H9 (cell line): ENCODE results near the gene FHOD3. TPM values are rescaled to one million over a fixed set of nuclear protein-coding genes. Genes with fewer than 3 reads are reported as not detected.

ENCODE experiments used
- DNase-seq: peaks from one replicate; pipeline ENCODE4 v3.0.0-alpha.2; 2017
- H2AFZ ChIP-seq: one replicate; pipeline ENCODE4 v1.6.1; 2013; ENCODE audit warnings: mild to moderate bottlenecking, low read length, control low read depth, moderate library complexity
- H2AK5ac ChIP-seq: 2 replicates; pipeline ENCODE4 v1.6.1; 2013; ENCODE audit warnings: low read length, control low read depth, mixed read lengths; ENCODE audit not compliant: insufficient read length
- H2BK120ac ChIP-seq: one replicate; pipeline ENCODE4 v1.6.1; 2013; ENCODE audit warnings: low read depth, mild to moderate bottlenecking, low read length, control low read depth, inconsistent platforms; ENCODE audit not compliant: poor library complexity, severe bottlenecking
- H2BK12ac ChIP-seq: 2 replicates; pipeline ENCODE4 v1.6.1; 2013; ENCODE audit warnings: low read length, control low read depth, mixed read lengths, low read depth; ENCODE audit not compliant: insufficient read length
- H2BK15ac ChIP-seq: 2 replicates; pipeline ENCODE4 v1.6.1; 2013; ENCODE audit warnings: low read depth, low read length, control low read depth
- H2BK20ac ChIP-seq: one replicate; pipeline ENCODE4 v1.6.1; 2013; ENCODE audit warnings: low read depth, mild to moderate bottlenecking, low read length, control low read depth, inconsistent platforms; ENCODE audit not compliant: poor library complexity, severe bottlenecking
- H2BK5ac ChIP-seq: 2 replicates; pipeline ENCODE4 v1.6.1; 2013; ENCODE audit warnings: low read length, control low read depth, mixed read lengths; ENCODE audit not compliant: insufficient read length
- H3K14ac ChIP-seq: 2 replicates; pipeline ENCODE4 v1.6.1; 2013; ENCODE audit warnings: low read length, control low read depth; ENCODE audit not compliant: insufficient read depth
- H3K18ac ChIP-seq: 2 replicates; pipeline ENCODE4 v1.6.1; 2013; ENCODE audit warnings: low read depth, mild to moderate bottlenecking, mixed read lengths, low read length, control low read depth; ENCODE audit not compliant: insufficient read length
- H3K23ac ChIP-seq: 2 replicates; pipeline ENCODE4 v1.6.1; 2013; ENCODE audit warnings: low read length, control low read depth, mixed read lengths, low read depth; ENCODE audit not compliant: insufficient read length
- H3K23me2 ChIP-seq: 2 replicates; pipeline ENCODE4 v1.6.1; 2013; ENCODE audit warnings: low read depth, mild to moderate bottlenecking, mixed read lengths, low read length, control low read depth; ENCODE audit not compliant: insufficient read length, poor library complexity, severe bottlenecking
- H3K27ac ChIP-seq: 2 replicates; pipeline ENCODE4 v1.5.1; 2013; ENCODE audit warnings: low read length, control low read depth, mixed read lengths, low read depth; ENCODE audit not compliant: insufficient read length
- H3K27me3 ChIP-seq: 2 replicates; pipeline ENCODE4 v1.6.1; 2013; ENCODE audit warnings: low read length, control low read depth, inconsistent platforms; ENCODE audit not compliant: insufficient read depth
- H3K4ac ChIP-seq: 2 replicates; pipeline ENCODE4 v1.6.1; 2013; ENCODE audit warnings: low read depth, mild to moderate bottlenecking, control low read depth, inconsistent platforms, low read length, moderate library complexity
- H3K4me1 ChIP-seq: 2 replicates; pipeline ENCODE4 v1.6.1; 2013; ENCODE audit warnings: low read length, control low read depth, inconsistent platforms; ENCODE audit not compliant: insufficient read depth
- H3K4me2 ChIP-seq: 2 replicates; pipeline ENCODE4 v1.6.1; 2013; ENCODE audit warnings: low read length, control low read depth, mixed read lengths; ENCODE audit not compliant: insufficient read length, insufficient read depth
- H3K56ac ChIP-seq: 2 replicates; pipeline ENCODE4 v1.6.1; 2013; ENCODE audit warnings: low read depth, mild to moderate bottlenecking, mixed read lengths, low read length, control low read depth; ENCODE audit not compliant: insufficient read length
- H3K79me1 ChIP-seq: 2 replicates; pipeline ENCODE4 v1.6.1; 2013; ENCODE audit warnings: low read depth, mild to moderate bottlenecking, moderate library complexity, low read length, control low read depth, inconsistent platforms; ENCODE audit not compliant: insufficient read depth, poor library complexity, severe bottlenecking
- H3K79me2 ChIP-seq: 2 replicates; pipeline ENCODE4 v1.6.1; 2013; ENCODE audit warnings: low read length, control low read depth, inconsistent platforms; ENCODE audit not compliant: insufficient read depth
- H3K9ac ChIP-seq: 2 replicates; pipeline ENCODE4 v1.6.1; 2013; ENCODE audit warnings: low read length, control low read depth, mixed read lengths; ENCODE audit not compliant: insufficient read length; ENCODE audit errors: extremely low read depth
- H3K9me3 ChIP-seq: one replicate; pipeline ENCODE4 v1.6.1; 2013; ENCODE audit warnings: low read depth, low read length, inconsistent platforms; ENCODE audit not compliant: control insufficient read depth
- H3T11ph ChIP-seq: one replicate; pipeline ENCODE4 v1.6.1; 2013; ENCODE audit warnings: mild to moderate bottlenecking, low read length, control low read depth, inconsistent platforms
- H4K20me1 ChIP-seq: one replicate; pipeline ENCODE4 v1.6.1; 2013; ENCODE audit not compliant: control insufficient read depth, insufficient read length, insufficient read depth
- H4K5ac ChIP-seq: 2 replicates; pipeline ENCODE4 v1.6.1; 2013; ENCODE audit warnings: low read depth, mild to moderate bottlenecking, mixed read lengths, low read length, control low read depth; ENCODE audit not compliant: insufficient read length
- H4K8ac ChIP-seq: replicated peaks from 2 replicates; pipeline ENCODE4 v1.6.1; 2013; ENCODE audit warnings: low read length, control low read depth, mixed read lengths, low read depth; ENCODE audit not compliant: insufficient read length
- H4K91ac ChIP-seq: 2 replicates; pipeline ENCODE4 v1.6.1; 2013; ENCODE audit warnings: low read depth, mild to moderate bottlenecking, moderate library complexity, mixed read lengths, low read length, control low read depth; ENCODE audit not compliant: insufficient read length
- H3K27ac Mint-ChIP-seq, 3 experiments: 2 replicates in 2 of 3; 3 replicates in 1 of 3; pipeline ENCODE4 v1.8.0; 2020 to 2021; ENCODE audit warnings: mixed read lengths in 3 of 3, mild to moderate bottlenecking in 1 of 3, moderate library complexity in 1 of 3
- H3K27me3 Mint-ChIP-seq: 2 replicates; pipeline ENCODE4 v1.8.0; 2021; ENCODE audit warnings: low read depth, mild to moderate bottlenecking, moderate library complexity, mixed read lengths
- H3K36me3 Mint-ChIP-seq, 3 experiments: 2 replicates in 2 of 3; 3 replicates in 1 of 3; pipeline ENCODE4 v1.8.0; 2020 to 2021; ENCODE audit warnings: low read depth in 3 of 3, mixed read lengths in 3 of 3; ENCODE audit not compliant: insufficient read depth in 1 of 3
- H3K4me1 Mint-ChIP-seq, 2 experiments: 2 replicates each; pipeline ENCODE4 v1.8.0; 2020; ENCODE audit warnings: mixed read lengths in 2 of 2
- H3K4me3 Mint-ChIP-seq, 2 experiments: 2 replicates in 1 of 2; 3 replicates in 1 of 2; pipeline ENCODE4 v1.8.0; 2020 to 2021; ENCODE audit warnings: mild to moderate bottlenecking in 2 of 2, mixed read lengths in 2 of 2, moderate library complexity in 1 of 2
- H3K9me3 Mint-ChIP-seq, 2 experiments: 2 replicates in 1 of 2; 3 replicates in 1 of 2; pipeline ENCODE4 v1.8.0; 2020; ENCODE audit warnings: mild to moderate bottlenecking in 2 of 2, mixed read lengths in 2 of 2, moderate library complexity in 1 of 2
- CTCF ChIP-seq: fragments of 200-600 bp; sonication (generic); conservative IDR thresholded peaks from 3 replicates; pipeline ENCODE4 v1.8.0; 2021; ENCODE audit warnings: antibody characterized with exemption, mild to moderate bottlenecking
- WGBS: extraction: QIAGEN DNeasy Blood & Tissue Kit; methylation state at CpG from one replicate; pipeline ENCODE4 v1.1.7; 2013; ENCODE audit warnings: missing lambda C conversion rate, low lambda C conversion rate, mixed read lengths; ENCODE audit not compliant: insufficient read length; ENCODE audit errors: extremely low coverage; 5-methylcytosine and 5-hydroxymethylcytosine counted together
- total RNA-seq: library from RNA; stranded (reverse); gene quantifications from 2 replicates; pipeline ENCODE4 v1.2.1, GENCODE V29; 2021

The FHOD3 gene
- total RNA-seq, 1 experiment from 2014 or later, result 8.0 TPM

DNA sequence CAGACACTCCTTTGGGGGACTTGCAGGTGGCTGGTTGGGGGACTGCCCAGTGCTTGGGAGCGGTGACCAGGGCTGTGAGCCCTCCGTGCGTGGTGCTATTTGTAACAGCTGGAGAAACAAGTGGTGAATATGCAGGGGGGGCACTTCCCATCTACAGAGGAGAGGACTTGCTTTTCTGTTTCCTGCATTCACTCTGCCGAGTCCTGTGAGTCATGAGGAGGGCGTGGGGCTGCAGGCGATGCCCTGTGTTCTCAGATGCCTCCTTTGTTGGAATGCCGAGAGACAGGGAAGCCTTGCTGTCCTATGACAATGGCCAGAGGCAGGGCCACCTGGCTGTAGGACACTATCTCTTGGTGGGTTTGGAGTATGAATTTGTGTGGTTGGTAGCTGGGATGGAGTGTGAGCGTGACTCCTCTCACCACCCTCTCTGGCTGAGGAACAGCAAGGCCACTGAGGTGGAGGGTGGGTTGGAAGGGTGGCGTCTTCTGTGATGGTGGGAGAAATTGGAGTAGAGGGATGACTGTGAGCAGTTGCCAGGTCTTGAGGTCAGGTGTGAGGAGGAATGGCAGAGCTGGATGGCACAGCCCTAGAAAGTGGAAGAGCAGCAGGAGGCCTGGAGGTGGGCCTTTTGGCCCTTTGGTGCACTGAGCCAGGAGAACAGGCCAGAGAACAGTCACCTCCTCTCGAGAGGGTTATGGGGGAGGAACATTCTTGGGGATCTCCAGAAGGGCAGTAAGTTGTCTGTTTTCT, 24.3 kb downstream of the FHOD3 start:
- no CpG with 5 or more reads among the region's 10 CpGs for WGBS
- Mint-ChIP-seq H3K36me3 (peaks cover 0 to 20% (median 16%) of the 10 kb centered on the region in 3 experiments; a peak in 5 of 7 replicates), H3K9me3 (peaks cover 10 to 19% of the 10 kb centered on the region in 2 experiments; a peak in 4 of 5 replicates), H3K4me3 (no peak overlapping the region), H3K27ac (no peak overlapping the region; a peak in 2 of 7 replicates), H3K4me1 (peaks cover 3 to 5% of the 10 kb centered on the region in 2 experiments), H3K27me3 (peaks cover 5% of the 10 kb centered on the region)
- Histone ChIP-seq H3K27ac (no peak overlapping the region), H3K27me3 (no peaks in the 10 kb centered on the region), H3K9me3 (no peaks in the 10 kb centered on the region), H3K56ac (no peak overlapping the region), H4K91ac (no peak overlapping the region), H4K8ac (no peak overlapping the region), H3K14ac (no peak overlapping the region), H2AK5ac (no peak overlapping the region), H2BK15ac (no peak overlapping the region), H3K79me1 (no peaks in the 10 kb centered on the region), H2BK120ac (no peak overlapping the region), H2AFZ (no peak overlapping the region), H4K20me1 (no peaks in the 10 kb centered on the region), H3K18ac (no peak overlapping the region), H3K9ac (no peak overlapping the region), H3T11ph (no peak overlapping the region), H3K23ac (no peak overlapping the region), H3K4me2 (no peak overlapping the region), H2BK12ac (no peak overlapping the region), H3K4me1 (no peaks in the 10 kb centered on the region), H2BK20ac (no peak overlapping the region), H3K79me2 (no peaks in the 10 kb centered on the region), H3K23me2 (no peaks in the 10 kb centered on the region), H3K4ac (no peak overlapping the region), H2BK5ac (no peak overlapping the region), H4K5ac (no peak overlapping the region)
- DNase-seq, result peak; percentile 31
- no peak for TF ChIP-seq CTCF
